Immature natural killer cell (primary cell): ENCODE results near the gene NKAIN2. TPM values are rescaled to one million over a fixed set of nuclear protein-coding genes. Genes with fewer than 3 reads are reported as not detected.

Source experiments
- DNase-seq, 3 donors: peaks; one replicate each; pipeline ENCODE4 v3.0.0; 2022; ENCODE audit warnings: mixed read lengths in 1 of 3
- H3K27ac Mint-ChIP-seq, 6 donors: one replicate each; pipeline ENCODE4 v1.8.0; 2020; ENCODE audit warnings: mixed read lengths in 6 of 6, mild to moderate bottlenecking in 5 of 6, inconsistent platforms in 4 of 6, moderate library complexity in 3 of 6
- H3K27me3 Mint-ChIP-seq, 3 donors: one replicate each; pipeline ENCODE4 v1.8.0; 2020 to 2021; ENCODE audit warnings: low read depth in 3 of 3, mild to moderate bottlenecking in 3 of 3, mixed read lengths in 3 of 3, moderate library complexity in 3 of 3, inconsistent platforms in 1 of 3
- H3K36me3 Mint-ChIP-seq, 3 donors: one replicate each; pipeline ENCODE4 v1.8.0; 2020; ENCODE audit warnings: mixed read lengths in 3 of 3, inconsistent platforms in 2 of 3, mild to moderate bottlenecking in 2 of 3
- H3K4me1 Mint-ChIP-seq, 2 donors: one replicate each; pipeline ENCODE4 v1.8.0; 2020; ENCODE audit warnings: inconsistent platforms in 2 of 2, mild to moderate bottlenecking in 2 of 2, mixed read lengths in 2 of 2, moderate library complexity in 1 of 2
- H3K4me3 Mint-ChIP-seq, 5 donors: one replicate each; pipeline ENCODE4 v1.8.0; 2020; ENCODE audit warnings: mild to moderate bottlenecking in 5 of 5, mixed read lengths in 5 of 5, inconsistent platforms in 3 of 5, moderate library complexity in 3 of 5
- H3K9me3 Mint-ChIP-seq, 6 donors: one replicate each; pipeline ENCODE4 v1.8.0; 2020; ENCODE audit warnings: mild to moderate bottlenecking in 6 of 6, mixed read lengths in 6 of 6, inconsistent platforms in 4 of 6, moderate library complexity in 3 of 6
- polyA plus RNA-seq, 3 donors: library from polyadenylated mRNA; unstranded; fragments of 300-500 nt; fragmentation: Illumina TruSeq; gene quantifications; one replicate each; pipeline ENCODE4 v1.2.3, GENCODE V29; 2021

Gene NKAIN2
- polyA plus RNA-seq, 3 donors from 2014 or later = not detected

DNA sequence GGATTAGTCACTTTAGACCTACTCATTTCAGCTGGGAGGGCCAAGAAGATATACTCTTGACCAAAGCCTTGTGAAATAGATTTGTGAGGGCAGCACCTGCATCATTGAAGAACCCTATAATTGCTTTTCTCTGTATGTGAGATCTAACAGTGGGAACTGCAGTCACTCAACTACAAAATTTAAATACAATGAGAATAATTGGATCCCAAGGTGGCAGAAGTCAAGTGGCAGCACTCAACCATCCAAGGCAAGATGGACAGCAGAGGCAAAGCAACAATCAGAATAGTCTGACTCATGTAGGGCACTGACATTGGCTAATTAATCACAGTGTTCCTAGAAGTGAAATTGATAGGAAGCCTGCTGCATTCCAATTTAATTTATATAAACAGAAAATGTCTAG lies 8.9 kb upstream of the NKAIN2 start:
- no peak for DNase-seq
- Mint-ChIP-seq H3K36me3 (no peaks in the 10 kb centered on the region), H3K9me3 (peaks cover 0 to 5% (median 0%) of the 10 kb centered on the region in 6 donors), H3K4me3 (no peak overlapping the region), H3K27me3 (peaks cover 0 to 3% (median 0%) of the 10 kb centered on the region in 3 donors), H3K27ac (no peak overlapping the region), H3K4me1 (no peaks in the 10 kb centered on the region)

DNA sequence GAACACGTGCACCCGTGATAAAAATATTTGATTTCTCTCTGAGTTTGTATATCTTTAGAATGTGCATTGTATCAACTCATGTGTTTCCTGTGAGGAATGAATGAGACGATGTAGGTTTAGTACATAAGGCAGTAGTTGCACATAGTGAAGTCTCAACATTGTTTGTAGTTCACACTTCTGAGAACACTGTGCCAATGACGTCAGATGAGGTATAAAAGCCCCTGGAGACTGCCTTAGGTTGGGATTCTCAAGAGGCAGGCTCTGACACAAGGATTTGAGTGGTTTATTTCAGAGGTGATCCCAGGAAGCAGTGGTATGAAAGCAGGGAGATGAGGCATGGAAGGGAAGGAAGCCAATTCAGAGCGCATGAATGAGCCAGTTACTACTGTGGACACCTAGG lies 2.6 kb upstream of the NKAIN2 start:
- Mint-ChIP-seq H3K4me3 (no peak overlapping the region), H3K36me3 (no peaks in the 10 kb centered on the region), H3K9me3 (peaks cover 0 to 6% (median 2%) of the 10 kb centered on the region in 6 donors), H3K4me1 (peaks cover 7 to 10% of the 10 kb centered on the region in 2 donors), H3K27ac (no peak overlapping the region), H3K27me3 (peaks cover 10 to 19% (median 19%) of the 10 kb centered on the region in 3 donors)
- DNase-seq = no peak

DNA sequence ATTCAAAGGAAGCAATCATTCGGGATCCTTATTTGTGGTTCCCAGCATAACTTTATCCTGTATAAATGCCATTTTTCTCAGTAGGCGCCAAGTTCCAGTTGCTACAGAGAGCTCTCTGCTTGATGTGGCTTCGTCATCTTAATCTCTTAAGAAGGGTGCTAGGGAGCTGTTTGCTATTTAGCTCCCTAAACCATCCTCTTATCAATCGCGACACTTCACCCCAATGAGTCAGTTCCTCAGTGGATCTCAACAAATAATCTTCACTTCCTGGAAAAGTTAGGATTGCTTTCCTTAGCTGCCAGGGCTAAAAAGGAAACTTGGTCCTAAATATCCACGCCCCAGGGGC lies 1.3 kb upstream of the NKAIN2 start:
- H3K9me3 Mint-ChIP-seq = peaks cover 0 to 6% (median 2%) of the 10 kb centered on the region in 6 donors
- DNase-seq = no peak
- no peak overlapping the region for H3K4me3 Mint-ChIP-seq

DNA sequence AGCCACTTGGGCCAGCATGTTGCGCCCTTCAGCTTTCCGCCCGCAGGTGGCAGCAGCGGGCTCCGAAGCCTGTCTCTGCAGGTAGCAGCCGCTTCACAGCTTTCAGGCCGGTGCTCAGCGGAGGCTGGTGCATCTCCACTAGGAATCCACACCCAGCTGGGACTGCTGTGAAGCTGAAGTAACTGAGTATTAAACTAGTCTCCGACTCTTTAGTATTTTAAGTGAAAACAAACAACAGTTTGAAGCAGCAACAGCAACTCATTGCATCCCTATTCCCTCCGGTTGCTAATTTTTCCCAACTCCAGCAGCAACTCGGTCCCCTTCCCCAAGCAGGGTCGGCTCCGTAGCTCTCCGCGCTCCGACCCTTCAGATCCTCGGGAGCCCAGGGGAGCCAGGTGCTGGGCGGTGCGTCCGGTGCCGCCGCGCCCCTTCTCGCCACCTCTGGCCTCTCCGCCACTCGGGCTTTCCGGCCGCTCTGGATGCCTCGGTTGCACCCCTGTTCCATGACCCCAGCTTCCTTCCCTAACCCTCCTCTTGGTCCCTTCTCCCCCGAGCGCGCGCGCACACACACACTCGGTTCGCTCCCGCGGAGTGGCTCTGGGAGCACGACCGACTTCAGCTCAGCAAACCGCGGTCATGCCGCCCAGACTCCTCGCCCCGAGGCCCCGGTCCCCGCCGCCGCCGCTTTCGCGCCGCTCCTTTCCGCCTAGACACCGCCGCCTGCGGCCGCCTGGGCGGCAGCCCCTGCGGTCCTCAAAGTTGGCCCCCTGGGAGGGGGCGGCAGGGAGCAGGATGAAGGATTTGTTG lies 765 bp upstream of the NKAIN2 start:
- H3K27me3 Mint-ChIP-seq = peaks cover 13 to 19% (median 19%) of the 10 kb centered on the region in 3 donors
- H3K9me3 Mint-ChIP-seq = peaks cover 0 to 6% (median 2%) of the 10 kb centered on the region in 6 donors

More for the DNA sequence above, 1.3 kb upstream of the NKAIN2 start:
- Mint-ChIP-seq H3K36me3 (no peaks in the 10 kb centered on the region), H3K27me3 (peaks cover 13 to 19% (median 19%) of the 10 kb centered on the region in 3 donors), H3K4me1 (peaks cover 7 to 10% of the 10 kb centered on the region in 2 donors), H3K27ac (no peak overlapping the region)

DNA sequence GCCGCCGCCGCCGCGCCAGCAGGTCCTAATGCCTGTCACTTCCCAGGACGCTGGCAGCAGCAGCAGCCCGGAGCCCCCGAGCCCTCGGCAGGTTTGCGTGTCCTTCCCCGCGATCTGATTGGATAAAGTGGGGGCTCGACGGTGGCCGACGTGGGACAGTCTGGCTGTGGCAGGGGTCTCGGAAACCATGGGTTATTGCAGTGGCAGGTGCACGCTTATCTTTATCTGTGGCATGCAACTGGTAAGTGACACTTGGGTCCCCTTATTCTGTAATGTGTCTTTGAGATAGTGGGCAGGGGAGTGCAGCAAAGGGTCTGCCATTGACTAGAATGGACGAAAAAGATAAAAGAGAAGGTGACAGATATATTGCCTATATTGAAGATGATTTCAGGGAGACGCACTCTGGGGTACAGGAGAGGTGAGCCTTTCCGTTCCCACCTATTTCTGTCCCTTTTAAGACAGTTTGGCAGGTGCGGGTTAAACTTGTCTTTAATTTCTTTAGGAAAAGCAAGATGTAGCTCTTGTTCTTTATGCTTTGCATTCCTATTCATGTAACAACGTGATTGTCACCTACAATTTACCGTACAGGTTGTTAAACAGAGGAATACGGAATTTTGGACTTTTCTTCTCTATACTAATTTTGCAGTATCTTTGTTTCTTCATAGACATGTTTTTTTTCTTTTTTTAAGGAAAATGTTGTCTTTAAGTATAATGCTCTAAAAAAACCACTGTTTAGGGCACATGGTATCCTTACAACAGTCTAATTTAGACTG lies 535 bp downstream of the NKAIN2 start:
- H3K4me3 Mint-ChIP-seq = peak overlapping the region; percentile 25 to 75 (median 57)
- H3K27me3 Mint-ChIP-seq = peaks cover 17 to 19% (median 19%) of the 10 kb centered on the region in 3 donors
- peaks cover 0 to 6% (median 2%) of the 10 kb centered on the region in 6 donors for H3K9me3 Mint-ChIP-seq
- no peak overlapping the region for H3K27ac Mint-ChIP-seq
- no peak for DNase-seq
- H3K4me1 Mint-ChIP-seq = peaks cover 7 to 10% of the 10 kb centered on the region in 2 donors
- no peaks in the 10 kb centered on the region for H3K36me3 Mint-ChIP-seq

More for the DNA sequence above, 765 bp upstream of the NKAIN2 start:
- DNase-seq = peak; percentile 9 to 25 (median 11)
- Mint-ChIP-seq H3K4me3 (peak overlapping the region in 4 of 5 donors; percentile 50 to 70 (median 50)), H3K27ac (no peak overlapping the region), H3K36me3 (no peaks in the 10 kb centered on the region), H3K4me1 (peaks cover 7 to 10% of the 10 kb centered on the region in 2 donors)

DNA sequence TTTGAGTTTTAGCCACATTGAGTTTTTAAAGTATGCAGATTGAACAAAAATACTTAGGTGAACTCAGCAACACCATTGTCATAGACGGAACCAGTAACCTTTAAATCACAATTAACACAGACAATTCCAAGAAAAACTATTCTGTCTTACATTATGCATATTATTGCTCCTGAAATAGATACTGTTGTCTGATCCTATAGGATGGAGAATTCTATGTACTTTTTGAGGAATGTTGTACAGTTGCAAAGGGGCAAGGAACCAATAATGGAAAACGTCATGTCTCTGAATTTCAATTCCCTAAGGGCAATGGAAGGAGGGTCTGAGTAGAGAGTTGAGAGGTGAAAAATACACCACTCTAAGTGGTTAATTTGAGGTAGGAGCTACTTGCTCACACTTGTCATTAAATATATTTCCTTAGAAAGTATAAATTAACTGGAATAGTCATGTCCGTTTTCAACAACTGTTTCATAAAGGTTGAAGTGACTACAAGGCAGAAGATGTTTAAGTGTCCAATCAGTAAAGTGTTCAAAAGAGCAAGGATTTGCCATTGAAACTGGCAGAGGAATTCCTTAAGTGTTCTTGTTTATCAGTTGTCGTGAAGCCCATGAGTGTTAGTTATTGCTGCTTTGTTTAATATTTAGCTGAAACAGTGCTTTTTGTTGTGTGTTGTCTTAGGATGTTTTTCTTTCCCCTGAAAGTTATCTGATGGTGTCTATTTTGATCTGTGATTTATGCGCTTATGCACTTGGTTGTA lies 1.3 kb downstream of the NKAIN2 start:
- DNase-seq = no peak
- H3K9me3 Mint-ChIP-seq = peaks cover 0 to 6% (median 2%) of the 10 kb centered on the region in 6 donors
- peak overlapping the region in 1 of 5 donors; percentile 57 for H3K4me3 Mint-ChIP-seq
- peaks cover 7 to 10% of the 10 kb centered on the region in 2 donors for H3K4me1 Mint-ChIP-seq
- H3K27me3 Mint-ChIP-seq = peaks cover 17 to 19% (median 19%) of the 10 kb centered on the region in 3 donors
- no peaks in the 10 kb centered on the region for H3K36me3 Mint-ChIP-seq
- H3K27ac Mint-ChIP-seq = no peak overlapping the region

DNA sequence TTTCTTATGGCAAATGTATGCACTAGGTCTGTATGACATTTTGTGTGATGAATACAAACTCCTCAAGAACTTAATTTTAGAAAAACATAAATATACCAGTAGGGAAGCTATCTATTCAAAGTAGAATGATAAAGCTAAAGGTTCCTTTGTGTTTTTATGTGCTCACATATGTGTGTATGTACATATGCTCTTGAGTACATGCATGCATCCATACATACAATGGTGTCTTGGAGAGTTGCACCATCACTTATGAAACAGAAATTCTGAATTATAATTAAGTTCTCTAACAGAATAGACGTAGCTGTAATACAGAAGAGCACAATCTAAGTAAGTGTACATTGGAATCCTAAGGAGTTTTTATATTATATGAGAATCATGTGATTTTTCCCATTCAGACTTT lies 2.3 kb downstream of the NKAIN2 start:
- no peak overlapping the region for H3K27ac Mint-ChIP-seq

DNA sequence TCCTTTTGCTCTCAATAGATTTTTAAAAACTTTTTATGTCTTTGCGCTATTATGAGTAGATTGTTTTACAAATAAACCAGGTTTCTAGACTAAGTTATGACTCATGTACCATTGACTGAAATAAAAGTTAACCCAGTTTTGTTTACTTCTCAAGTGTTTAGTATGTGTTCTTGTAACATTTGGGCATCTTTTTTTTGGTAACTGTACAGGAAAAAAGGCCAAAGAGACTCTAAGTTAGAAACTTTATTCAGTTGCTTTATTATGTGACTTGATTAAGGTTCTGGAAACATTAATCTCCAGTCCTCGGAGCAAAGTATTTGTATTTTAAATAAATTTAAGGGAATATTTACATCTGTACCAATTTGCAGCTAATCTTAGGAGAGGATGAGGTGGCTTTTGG lies 2.9 kb downstream of the NKAIN2 start:
- no peak overlapping the region for H3K4me3 Mint-ChIP-seq
- peaks cover 0 to 6% (median 2%) of the 10 kb centered on the region in 6 donors for H3K9me3 Mint-ChIP-seq
- H3K27ac Mint-ChIP-seq = no peak overlapping the region
- peaks cover 14 to 19% (median 19%) of the 10 kb centered on the region in 3 donors for H3K27me3 Mint-ChIP-seq
- H3K4me1 Mint-ChIP-seq = peaks cover 7 to 10% of the 10 kb centered on the region in 2 donors
- DNase-seq = no peak
- no peaks in the 10 kb centered on the region for H3K36me3 Mint-ChIP-seq

More for the DNA sequence above, 2.3 kb downstream of the NKAIN2 start:
- H3K36me3 Mint-ChIP-seq = no peaks in the 10 kb centered on the region
- H3K4me3 Mint-ChIP-seq = no peak overlapping the region
- DNase-seq = no peak
- peaks cover 7 to 10% of the 10 kb centered on the region in 2 donors for H3K4me1 Mint-ChIP-seq
- peaks cover 16 to 19% (median 19%) of the 10 kb centered on the region in 3 donors for H3K27me3 Mint-ChIP-seq
- peaks cover 0 to 6% (median 2%) of the 10 kb centered on the region in 6 donors for H3K9me3 Mint-ChIP-seq

DNA sequence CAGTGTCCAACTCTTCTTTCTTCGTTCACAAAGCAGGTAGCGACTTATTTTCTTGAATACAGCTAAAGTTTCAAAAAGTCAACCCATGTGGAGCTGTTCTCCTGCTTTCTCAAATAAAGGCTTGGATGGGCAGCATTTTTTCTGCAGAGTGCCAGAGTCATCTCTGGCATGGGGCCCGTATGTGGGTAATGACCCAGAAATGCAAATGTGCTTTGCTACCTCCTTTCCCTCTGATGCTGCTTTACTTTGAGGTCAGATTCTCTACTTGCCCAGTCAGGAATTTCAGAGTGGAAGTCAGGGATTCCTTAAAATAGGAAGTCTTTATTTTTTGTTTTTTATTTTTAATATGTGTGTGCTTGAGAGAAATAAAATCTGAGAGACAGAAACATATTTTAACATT lies 4.9 kb downstream of the NKAIN2 start:
- Mint-ChIP-seq H3K36me3 (no peaks in the 10 kb centered on the region), H3K27ac (no peak overlapping the region), H3K9me3 (peaks cover 0 to 6% (median 2%) of the 10 kb centered on the region in 6 donors), H3K4me1 (peaks cover 5 to 7% of the 10 kb centered on the region in 2 donors), H3K27me3 (peaks cover 12 to 15% (median 14%) of the 10 kb centered on the region in 3 donors), H3K4me3 (no peak overlapping the region)
- no peak for DNase-seq

DNA sequence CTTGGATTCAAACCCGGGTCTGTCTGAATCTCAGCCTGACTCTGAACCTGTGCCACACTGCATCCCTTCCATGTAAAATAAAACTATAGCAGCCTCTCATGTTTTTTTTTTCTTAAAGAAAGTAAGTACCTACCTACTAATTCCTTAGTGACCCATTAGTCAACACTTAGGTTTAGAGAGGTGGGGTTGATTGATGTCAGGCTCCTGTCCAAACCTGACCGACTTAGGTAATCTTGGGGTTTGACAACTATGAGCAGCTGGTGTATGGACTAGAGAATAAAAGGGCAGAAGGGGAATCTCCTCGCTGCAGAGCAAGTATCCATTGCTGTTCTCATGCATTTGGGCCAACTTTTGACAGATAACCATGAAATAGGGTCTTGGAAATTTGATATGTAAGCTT lies 6.5 kb downstream of the NKAIN2 start:
- no peak overlapping the region for H3K4me3 Mint-ChIP-seq
- H3K4me1 Mint-ChIP-seq = no peaks in the 10 kb centered on the region
- no peak for DNase-seq
- H3K36me3 Mint-ChIP-seq = no peaks in the 10 kb centered on the region
- peaks cover 0 to 3% (median 0%) of the 10 kb centered on the region in 6 donors for H3K9me3 Mint-ChIP-seq
- no peak overlapping the region for H3K27ac Mint-ChIP-seq
- peaks cover under 1 to 9% (median 2%) of the 10 kb centered on the region in 3 donors for H3K27me3 Mint-ChIP-seq

DNA sequence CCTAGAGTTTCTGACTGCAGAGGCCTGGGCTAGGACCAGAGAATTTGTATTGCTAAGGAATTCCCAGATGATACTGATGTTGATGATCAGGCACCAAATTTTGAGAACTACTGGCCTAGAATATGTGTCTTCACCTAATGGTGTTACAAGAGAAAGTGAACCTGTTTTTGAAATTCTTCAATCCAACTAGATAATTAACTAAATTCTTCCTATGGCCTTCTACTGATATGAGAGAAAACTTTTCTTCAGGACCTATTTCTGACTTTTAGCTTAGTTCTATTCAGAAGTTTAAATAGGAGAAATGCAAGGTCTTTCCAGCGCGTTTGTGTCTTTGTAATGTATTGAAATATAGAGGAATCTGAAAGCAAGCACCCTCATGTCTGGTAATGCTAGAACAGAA lies 7.3 kb downstream of the NKAIN2 start:
- Mint-ChIP-seq H3K4me3 (no peak overlapping the region), H3K4me1 (no peaks in the 10 kb centered on the region), H3K9me3 (peaks cover 0 to 3% (median 0%) of the 10 kb centered on the region in 6 donors), H3K27ac (no peak overlapping the region), H3K36me3 (no peaks in the 10 kb centered on the region), H3K27me3 (peaks cover 0 to 8% (median 0%) of the 10 kb centered on the region in 3 donors)
- DNase-seq = no peak

DNA sequence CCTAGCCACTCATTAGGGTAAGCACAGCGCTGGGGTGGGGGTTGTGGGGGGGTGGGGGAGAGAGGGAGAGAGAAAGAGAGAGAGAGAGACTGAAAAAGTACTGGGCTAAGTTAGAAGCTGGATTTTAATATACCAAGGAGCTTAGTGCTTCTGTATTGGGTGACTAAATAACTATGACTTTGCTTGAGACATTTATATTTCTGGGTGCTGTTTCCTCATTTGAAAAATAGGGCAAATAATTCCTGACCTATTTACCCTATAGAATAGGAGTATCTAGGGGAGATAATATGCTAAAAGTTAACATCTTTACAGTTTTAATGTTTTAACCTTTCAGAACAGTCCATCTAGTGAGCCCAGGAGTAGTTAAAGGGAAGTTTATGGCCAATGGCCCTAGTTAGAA lies 7.7 kb downstream of the NKAIN2 start:
- Mint-ChIP-seq H3K27me3 (peaks cover 0 to 5% (median 0%) of the 10 kb centered on the region in 3 donors), H3K4me1 (no peaks in the 10 kb centered on the region), H3K27ac (no peak overlapping the region), H3K36me3 (no peaks in the 10 kb centered on the region), H3K4me3 (no peak overlapping the region), H3K9me3 (peaks cover 0 to 3% (median 0%) of the 10 kb centered on the region in 6 donors)
- no peak for DNase-seq

DNA sequence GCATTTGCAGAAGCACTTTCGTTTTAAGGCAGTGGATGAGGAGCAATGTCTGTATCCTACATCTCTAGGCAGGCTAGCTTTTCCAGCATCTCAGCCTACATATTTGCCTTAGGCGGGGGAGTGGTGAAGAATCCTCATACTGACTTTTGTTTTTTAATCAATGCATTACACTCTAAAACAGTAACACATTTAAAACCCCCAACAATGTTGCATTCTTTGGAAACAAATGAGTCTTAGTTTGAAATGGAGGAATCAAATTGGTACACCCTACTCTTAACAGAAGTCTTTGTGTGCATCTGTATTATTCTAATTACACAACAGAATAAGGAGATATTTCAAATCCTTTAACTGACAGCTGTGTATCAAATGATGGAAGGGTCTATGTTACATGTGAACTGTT lies 9.0 kb downstream of the NKAIN2 start:
- no peak overlapping the region for H3K27ac Mint-ChIP-seq
- peaks cover 0 to 4% (median 0%) of the 10 kb centered on the region in 3 donors for H3K27me3 Mint-ChIP-seq
- H3K9me3 Mint-ChIP-seq = peaks cover 0 to 7% (median under 1%) of the 10 kb centered on the region in 6 donors

More for the DNA sequence above, 9.0 kb downstream of the NKAIN2 start:
- Mint-ChIP-seq H3K4me3 (no peak overlapping the region), H3K36me3 (no peaks in the 10 kb centered on the region), H3K4me1 (no peaks in the 10 kb centered on the region)
- no peak for DNase-seq
